ENCODE measurements around the gene ANO2.

The ANO2 gene

DNA sequence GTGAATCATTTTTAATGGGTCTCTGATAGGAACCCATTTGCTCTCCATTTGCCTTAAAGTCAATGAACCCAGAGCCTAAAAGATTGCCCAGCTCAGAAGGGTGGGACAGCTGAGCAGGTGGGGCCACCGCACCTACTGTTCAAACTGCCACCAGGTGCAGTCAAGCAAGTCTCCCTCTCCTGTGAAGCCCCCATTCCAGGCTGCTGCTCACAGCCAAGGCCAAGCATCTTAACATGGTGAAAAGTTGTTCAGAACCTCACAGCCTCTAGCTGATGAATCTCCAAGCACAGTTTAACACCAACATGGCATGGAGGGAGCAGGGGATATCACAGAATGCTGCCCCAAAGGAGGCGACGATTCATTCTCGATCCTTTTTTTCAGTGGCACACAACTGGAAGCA lies 29.5 kb downstream of the ANO2 start:
- Mint-ChIP-seq H3K9me3 (no peaks in the 10 kb centered on the region), H3K27ac (no peak overlapping the region), H3K36me3 (no peaks in the 10 kb centered on the region), H3K27me3 (peaks cover 12 to 32% of the 10 kb centered on the region in 2 donors), H3K4me3 (no peak overlapping the region), H3K4me1 (no peaks in the 10 kb centered on the region)
- no peak for ATAC-seq (replicated peaks)
- DNase-seq: no peak

DNA sequence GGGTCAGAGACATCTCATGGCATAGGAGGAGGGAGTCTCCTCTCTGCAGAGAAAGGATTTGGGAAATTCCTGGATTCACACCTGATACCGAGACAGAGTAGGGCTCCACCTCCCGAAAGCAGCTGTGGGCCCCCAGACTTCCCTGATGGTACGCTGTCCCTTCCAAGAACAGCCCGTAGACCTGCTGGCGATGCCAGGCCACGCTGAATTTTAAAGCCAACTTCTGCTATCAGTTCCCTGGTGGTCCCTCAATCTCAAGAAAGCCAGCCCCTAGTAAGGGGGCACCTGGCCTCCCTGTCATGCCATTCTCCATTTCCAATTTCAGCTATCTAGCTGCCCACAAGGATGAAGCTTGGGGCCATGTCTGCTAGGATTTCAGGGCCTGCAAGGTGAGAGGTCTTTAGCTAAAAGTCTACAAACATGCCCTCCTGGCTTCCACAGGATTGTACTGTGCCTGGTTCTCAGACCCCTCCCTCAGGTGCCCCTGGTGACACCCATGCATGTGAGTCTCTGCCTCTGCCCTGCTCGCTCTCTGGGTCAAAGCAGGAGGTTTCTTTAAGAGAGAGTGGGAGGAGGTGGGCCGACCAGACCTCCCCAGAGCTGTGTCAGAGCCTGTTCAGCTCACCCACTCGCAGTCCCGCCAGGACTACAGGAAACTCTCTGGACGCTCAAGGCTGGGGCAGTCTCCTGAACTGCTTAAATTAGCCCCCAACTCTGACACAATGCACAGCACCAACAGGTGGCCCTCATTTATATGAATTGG lies 30.5 kb downstream of the ANO2 start:
- Mint-ChIP-seq H3K4me3 (no peak overlapping the region), H3K27me3 (peaks cover 12 to 26% of the 10 kb centered on the region in 2 donors), H3K9me3 (no peaks in the 10 kb centered on the region), H3K27ac (no peak overlapping the region), H3K4me1 (no peaks in the 10 kb centered on the region), H3K36me3 (no peaks in the 10 kb centered on the region)
- no peak for ATAC-seq (replicated peaks)
- DNase-seq: no peak

GRCh38 chr12:5913387-5913786 lies 31.7 kb downstream of the ANO2 start:
- no peak overlapping the region for H3K27ac Mint-ChIP-seq
- H3K9me3 Mint-ChIP-seq: no peaks in the 10 kb centered on the region
- ATAC-seq (replicated peaks): no peak
- H3K4me1 Mint-ChIP-seq: no peaks in the 10 kb centered on the region
- H3K27me3 Mint-ChIP-seq: peaks cover 7 to 25% of the 10 kb centered on the region in 2 donors
- DNase-seq: no peak
- H3K36me3 Mint-ChIP-seq: no peaks in the 10 kb centered on the region
- H3K4me3 Mint-ChIP-seq: no peak overlapping the region

DNA sequence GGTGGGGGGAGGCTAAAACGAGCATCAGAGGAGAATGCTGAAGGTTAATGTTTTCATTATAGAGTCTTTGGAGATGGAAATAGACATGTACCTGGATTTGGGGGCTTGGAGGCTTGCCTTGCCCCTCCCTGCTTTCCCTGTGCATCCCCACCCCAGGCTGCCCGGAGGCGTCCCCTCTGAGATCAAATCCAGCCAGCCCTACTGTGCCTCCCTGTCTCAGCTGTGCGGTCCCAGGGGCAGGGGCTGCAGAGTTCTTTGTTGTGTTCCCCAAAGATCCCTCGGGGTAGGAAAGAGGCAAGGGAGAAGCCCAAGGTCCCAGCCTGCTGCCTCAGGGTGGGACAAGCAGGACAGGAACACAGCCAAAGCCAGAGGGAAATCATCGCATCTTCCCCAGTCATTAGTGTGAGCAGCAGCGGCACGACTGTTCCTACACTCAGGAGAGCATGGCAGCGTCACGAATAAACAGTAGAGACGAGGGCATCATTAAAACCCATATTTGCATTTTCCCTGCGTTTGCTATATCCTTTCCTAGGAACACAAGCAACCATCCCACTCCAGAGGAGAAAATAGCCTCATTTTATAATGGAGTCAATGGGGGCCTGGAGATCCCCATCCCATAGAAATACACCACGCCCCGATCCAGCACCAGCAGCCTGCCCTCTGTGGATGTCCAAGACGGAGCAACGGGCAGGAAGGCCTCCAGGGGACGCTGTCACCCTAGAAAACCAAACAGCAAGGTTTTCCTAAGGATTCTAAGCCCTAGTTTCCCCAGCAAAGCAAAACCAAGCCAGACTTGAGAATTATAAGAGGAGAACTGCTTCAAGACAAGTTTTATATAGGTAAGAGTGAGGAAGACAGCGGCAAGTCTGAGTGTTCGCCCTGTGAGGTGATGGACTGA lies 32.4 kb downstream of the ANO2 start:
- H3K27me3 Mint-ChIP-seq: peaks cover 12 to 31% of the 10 kb centered on the region in 2 donors

DNA sequence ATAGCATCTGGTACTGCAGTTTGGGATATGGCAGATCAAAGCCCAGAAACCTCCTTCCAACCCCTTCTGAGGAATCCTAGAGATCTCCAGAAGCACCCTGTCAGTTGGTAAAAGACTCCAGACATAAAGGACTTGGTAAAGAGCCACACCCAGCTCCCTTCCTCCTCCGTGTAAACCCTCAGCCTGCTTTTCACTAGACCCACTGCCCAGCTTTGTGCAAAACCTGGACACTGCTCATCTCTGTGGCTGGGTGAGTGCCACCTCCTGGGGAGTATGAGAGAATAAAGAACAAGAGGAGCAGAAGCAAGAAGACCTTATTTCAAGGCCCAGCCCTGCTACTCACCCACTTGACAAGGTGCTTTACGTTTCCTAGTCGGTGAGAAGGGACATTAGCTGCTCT lies 33.0 kb downstream of the ANO2 start:
- H3K4me3 Mint-ChIP-seq: no peak overlapping the region
- H3K36me3 Mint-ChIP-seq: no peaks in the 10 kb centered on the region
- peaks cover 0 to 1% of the 10 kb centered on the region in 2 donors for H3K9me3 Mint-ChIP-seq
- no peaks in the 10 kb centered on the region for H3K4me1 Mint-ChIP-seq
- DNase-seq (no peak), ATAC-seq (replicated peaks) (no peak)
- H3K27ac Mint-ChIP-seq: no peak overlapping the region
- H3K27me3 Mint-ChIP-seq: peaks cover 13 to 33% of the 10 kb centered on the region in 2 donors

More for the DNA sequence above, 32.4 kb downstream of the ANO2 start:
- Mint-ChIP-seq H3K27ac (no peak overlapping the region), H3K9me3 (peaks cover 0 to 1% of the 10 kb centered on the region in 2 donors), H3K4me3 (no peak overlapping the region), H3K4me1 (no peaks in the 10 kb centered on the region), H3K36me3 (no peaks in the 10 kb centered on the region)
- DNase-seq: no peak
- ATAC-seq (replicated peaks): no peak

- ATAC-seq (replicated peaks) (no peak), DNase-seq (no peak)
- Mint-ChIP-seq H3K27ac (no peak overlapping the region), H3K27me3 (peaks cover 13 to 34% of the 10 kb centered on the region in 2 donors), H3K4me3 (no peak overlapping the region), H3K36me3 (no peaks in the 10 kb centered on the region), H3K9me3 (peaks cover 0 to 1% of the 10 kb centered on the region in 2 donors), H3K4me1 (no peaks in the 10 kb centered on the region)
Observed at GRCh38 chr12:5910790-5911548, 34.1 kb downstream of the ANO2 start.

- no peaks in the 10 kb centered on the region for H3K36me3 Mint-ChIP-seq
- peaks cover 18 to 48% of the 10 kb centered on the region in 2 donors for H3K27me3 Mint-ChIP-seq
- H3K4me3 Mint-ChIP-seq: no peak overlapping the region
- H3K9me3 Mint-ChIP-seq: peaks cover 0 to 1% of the 10 kb centered on the region in 2 donors
- DNase-seq: no peak
- no peak for ATAC-seq (replicated peaks)
- H3K4me1 Mint-ChIP-seq: no peaks in the 10 kb centered on the region
- no peak overlapping the region for H3K27ac Mint-ChIP-seq
Observed at GRCh38 chr12:5909560-5909959, 35.5 kb downstream of the ANO2 start.

DNA sequence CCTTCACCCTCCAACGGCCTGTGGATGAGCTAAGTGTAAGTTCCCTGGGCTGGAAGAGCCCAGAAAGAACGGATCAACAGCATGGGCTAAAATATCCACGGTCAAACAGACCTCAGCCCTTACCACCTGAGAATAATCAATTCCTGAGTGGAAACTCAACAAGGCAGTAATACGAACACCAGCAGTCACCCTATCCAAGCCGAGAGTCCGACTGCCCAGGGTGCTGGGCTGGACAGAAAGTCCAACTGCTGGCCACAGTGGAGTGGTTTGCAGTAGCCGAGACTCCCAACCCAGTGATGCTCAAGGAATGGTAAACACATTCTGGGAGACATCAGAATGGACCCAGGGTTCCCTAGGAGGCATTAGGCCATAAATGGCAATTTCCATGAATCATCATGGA lies 36.8 kb downstream of the ANO2 start:
- Mint-ChIP-seq H3K9me3 (peaks cover 0 to 1% of the 10 kb centered on the region in 2 donors), H3K27me3 (peaks cover 27 to 48% of the 10 kb centered on the region in 2 donors), H3K36me3 (no peaks in the 10 kb centered on the region), H3K4me1 (no peaks in the 10 kb centered on the region), H3K27ac (no peak overlapping the region), H3K4me3 (no peak overlapping the region)
- DNase-seq (no peak), ATAC-seq (replicated peaks) (no peak)

GRCh38 chr12:5907807-5908206 lies 37.3 kb downstream of the ANO2 start:
- H3K4me3 Mint-ChIP-seq: no peak overlapping the region
- H3K36me3 Mint-ChIP-seq: no peaks in the 10 kb centered on the region
- H3K4me1 Mint-ChIP-seq: no peaks in the 10 kb centered on the region
- H3K27me3 Mint-ChIP-seq: peaks cover 24 to 43% of the 10 kb centered on the region in 2 donors
- H3K27ac Mint-ChIP-seq: no peak overlapping the region
- H3K9me3 Mint-ChIP-seq: peaks cover 0 to 1% of the 10 kb centered on the region in 2 donors
- no peak for ATAC-seq (replicated peaks)
- no peak for DNase-seq

DNA sequence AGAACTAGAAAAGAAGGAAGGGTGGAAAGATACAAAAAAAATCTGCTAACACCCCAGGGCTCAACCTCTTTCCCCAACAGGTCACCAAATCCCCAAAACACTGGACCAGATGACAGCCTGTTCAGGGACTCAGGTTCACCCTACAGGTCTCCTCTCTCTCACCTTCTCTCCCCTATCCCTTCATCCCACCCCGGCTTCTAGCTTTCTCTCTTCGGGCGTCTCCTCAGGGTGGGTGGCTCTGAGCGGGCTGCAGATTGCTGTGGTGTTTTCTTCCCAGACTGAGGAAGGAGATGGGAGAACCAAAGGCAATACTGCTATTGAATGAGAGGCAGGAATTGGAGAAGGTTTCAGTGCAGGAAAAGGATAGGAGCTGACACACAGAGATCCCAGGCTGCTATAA lies 39.3 kb downstream of the ANO2 start:
- H3K36me3 Mint-ChIP-seq: no peaks in the 10 kb centered on the region
- peaks cover 0 to 1% of the 10 kb centered on the region in 2 donors for H3K9me3 Mint-ChIP-seq
- H3K27me3 Mint-ChIP-seq: peaks cover 27 to 44% of the 10 kb centered on the region in 2 donors
- H3K4me1 Mint-ChIP-seq: no peaks in the 10 kb centered on the region
- ATAC-seq (replicated peaks): no peak
- no peak overlapping the region for H3K27ac Mint-ChIP-seq
- H3K4me3 Mint-ChIP-seq: no peak overlapping the region
- DNase-seq: no peak

DNA sequence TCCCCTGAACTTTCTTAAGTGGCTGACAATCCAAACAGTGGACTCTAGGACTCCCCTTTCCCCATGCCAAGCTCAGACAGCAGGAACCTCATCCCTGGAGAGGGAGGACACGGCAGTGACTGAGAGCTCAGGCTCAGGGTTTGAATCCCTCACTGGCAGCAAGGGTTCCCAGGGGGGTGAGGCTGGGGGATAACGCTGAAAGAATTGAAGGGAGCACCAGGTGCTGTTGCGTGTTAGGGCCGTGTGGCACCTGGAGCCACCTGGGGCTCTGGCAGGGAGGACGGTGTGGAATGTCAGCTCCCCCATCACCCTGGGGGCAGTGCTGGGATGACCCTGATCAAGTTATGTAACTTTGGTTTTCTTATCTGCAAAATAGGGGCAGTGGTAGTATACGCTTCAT lies 40.1 kb downstream of the ANO2 start:
- Mint-ChIP-seq H3K27ac (no peak overlapping the region), H3K4me3 (no peak overlapping the region), H3K9me3 (peaks cover 0 to 1% of the 10 kb centered on the region in 2 donors), H3K36me3 (no peaks in the 10 kb centered on the region), H3K27me3 (peaks cover 35 to 46% of the 10 kb centered on the region in 2 donors), H3K4me1 (no peaks in the 10 kb centered on the region)
- no peak for ATAC-seq (replicated peaks)
- no peak for DNase-seq

- H3K27me3 Mint-ChIP-seq: peaks cover 37 to 45% of the 10 kb centered on the region in 2 donors
- no peak overlapping the region for H3K27ac Mint-ChIP-seq
- ATAC-seq (replicated peaks): no peak
- no peak overlapping the region for H3K4me3 Mint-ChIP-seq
- peaks cover 0 to 1% of the 10 kb centered on the region in 2 donors for H3K9me3 Mint-ChIP-seq
- no peak for DNase-seq
- no peaks in the 10 kb centered on the region for H3K4me1 Mint-ChIP-seq
- no peaks in the 10 kb centered on the region for H3K36me3 Mint-ChIP-seq
Observed at GRCh38 chr12:5904441-5904840, 40.6 kb downstream of the ANO2 start.

DNA sequence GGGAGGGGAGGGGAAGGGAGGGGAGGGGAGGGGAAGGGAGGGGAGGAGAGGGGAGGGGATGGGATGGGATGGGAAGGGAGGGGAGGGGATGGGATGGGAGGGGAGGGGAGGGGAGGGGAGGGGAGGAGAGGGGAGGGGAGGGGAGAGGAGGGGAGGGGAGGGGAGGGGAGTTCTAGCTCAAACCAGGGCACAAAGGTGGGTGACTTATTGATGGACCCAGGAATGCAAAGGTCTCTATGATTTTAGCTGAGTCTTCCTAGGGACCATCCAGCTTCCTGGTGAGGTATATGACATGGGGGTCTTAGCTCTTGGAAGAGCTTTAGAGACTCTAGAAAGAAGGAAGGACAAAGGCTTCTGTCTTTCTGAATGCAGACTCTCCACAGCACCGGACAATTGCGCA lies 42.3 kb downstream of the ANO2 start:
- Mint-ChIP-seq H3K36me3 (no peaks in the 10 kb centered on the region), H3K4me3 (no peak overlapping the region), H3K27me3 (peaks cover 33 to 39% of the 10 kb centered on the region in 2 donors), H3K4me1 (no peaks in the 10 kb centered on the region), H3K9me3 (no peaks in the 10 kb centered on the region), H3K27ac (no peak overlapping the region)
- ATAC-seq (replicated peaks): no peak
- no peak for DNase-seq

DNA sequence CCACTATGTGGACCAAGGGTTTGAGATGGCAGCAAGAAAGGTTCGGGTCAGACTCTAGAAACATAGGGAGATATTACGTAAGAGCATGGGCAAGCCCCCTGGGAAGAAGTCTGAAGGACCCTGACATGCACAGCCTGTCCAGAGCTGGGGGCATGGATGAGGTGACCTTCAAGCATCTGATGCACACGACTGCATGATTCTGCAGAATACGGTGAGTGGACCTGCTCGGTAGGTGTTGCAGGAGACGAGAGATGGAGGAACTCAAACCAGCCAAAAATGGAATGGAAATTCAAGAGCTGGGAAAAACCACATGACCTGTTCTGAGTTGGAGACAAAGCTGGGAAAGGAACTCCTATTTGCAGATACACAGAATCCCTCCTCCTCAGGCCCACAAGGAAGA lies 43.6 kb downstream of the ANO2 start:
- Mint-ChIP-seq H3K36me3 (no peaks in the 10 kb centered on the region), H3K4me1 (no peaks in the 10 kb centered on the region), H3K4me3 (no peak overlapping the region), H3K9me3 (no peaks in the 10 kb centered on the region), H3K27ac (no peak overlapping the region), H3K27me3 (peaks cover 41 to 46% of the 10 kb centered on the region in 2 donors)
- no peak for DNase-seq
- no peak for ATAC-seq (replicated peaks)

All from stimulated activated naive B cell treated with anti-CD40 and anti-IgM and Interleukin-4, amounts not matched to agents 10 μg/mL and 1 μg/mL and 100 μg/mL, for 72 hours (primary cell).